Measurements from ENCODE around the gene ACAP3. TPM values are rescaled to one million over a fixed set of nuclear protein-coding genes. Genes with fewer than 3 reads are reported as not detected.

Gene ACAP3
- total RNA-seq, 1 donor from 2014 or later, result 97.3 TPM

- H3K27ac Mint-ChIP-seq, result no peak overlapping the region
- H3K27me3 Mint-ChIP-seq (ENCODE audit: low read depth), result no peaks in the 10 kb centered on the region
- H3K4me1 Mint-ChIP-seq, result no peaks in the 10 kb centered on the region
- DNase-seq (ENCODE audit: low spot score in 2 of 2, unreplicated experiment in 2 of 2), result no peak
- no peak overlapping the region for H3K4me3 Mint-ChIP-seq
- H3K36me3 Mint-ChIP-seq, result peaks cover 18% of the 10 kb centered on the region
- TF ChIP-seq CTCF (IDR thresholded peaks at IDR 0.05; ENCODE audit: unreplicated experiment), result no peak
- H3K9me3 Mint-ChIP-seq, result no peaks in the 10 kb centered on the region
These were observed 30.0 kb upstream of the ACAP3 start for GRCh38 chr1:1337793-1338147.

DNA sequence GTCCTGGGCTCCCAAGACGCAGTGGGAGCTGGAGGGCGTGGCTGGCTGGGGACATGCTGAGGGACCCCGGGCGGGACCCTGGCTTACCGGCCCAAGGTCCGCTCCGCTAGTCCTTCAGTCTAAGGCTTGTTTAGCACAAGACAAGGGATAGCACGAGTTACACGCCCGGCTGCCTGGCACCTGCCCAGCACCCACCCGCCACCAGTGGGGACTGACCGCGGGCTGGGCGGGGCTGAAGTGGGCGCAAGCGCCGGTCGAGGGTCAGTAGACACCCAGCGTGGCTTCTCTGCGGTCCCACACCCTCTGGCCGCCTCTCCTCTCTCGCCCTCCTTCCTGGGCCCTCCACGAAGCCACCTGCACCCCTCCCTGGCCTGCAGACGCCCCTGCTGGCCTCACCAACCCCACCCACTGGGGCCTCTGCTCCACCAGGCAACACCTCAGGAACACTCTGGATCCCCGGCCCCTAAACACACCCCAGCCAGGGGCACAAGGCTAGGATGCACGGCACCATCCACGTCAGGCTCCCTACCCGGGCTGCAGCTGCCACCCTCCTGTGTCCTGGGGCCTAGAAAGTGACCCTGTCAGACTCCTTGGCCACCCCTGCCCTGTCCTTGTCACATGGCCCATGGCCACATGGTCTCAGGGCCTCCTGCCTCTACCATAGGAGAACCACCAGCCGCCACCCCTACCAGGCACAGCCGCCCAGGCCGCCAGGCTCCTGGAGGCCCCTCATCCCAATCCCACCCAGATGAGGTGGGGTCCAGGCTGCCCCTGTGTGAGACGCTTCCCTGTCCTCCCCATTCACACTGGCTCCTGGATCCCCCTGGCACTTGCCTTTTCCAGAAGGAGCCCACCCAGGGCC lies 29.4 kb upstream of the ACAP3 start:
- H3K4me3 Mint-ChIP-seq, result no peak overlapping the region
- no peak overlapping the region for H3K27ac Mint-ChIP-seq
- H3K27me3 Mint-ChIP-seq (ENCODE audit: low read depth), result no peaks in the 10 kb centered on the region
- peaks cover 18% of the 10 kb centered on the region for H3K36me3 Mint-ChIP-seq
- H3K9me3 Mint-ChIP-seq, result no peaks in the 10 kb centered on the region
- TF ChIP-seq CTCF (IDR thresholded peaks at IDR 0.05; ENCODE audit: unreplicated experiment), result no peak
- H3K4me1 Mint-ChIP-seq, result no peaks in the 10 kb centered on the region
- no peak for DNase-seq (ENCODE audit: low spot score in 2 of 2, unreplicated experiment in 2 of 2)

GRCh38 chr1:1336446-1336845 lies 28.7 kb upstream of the ACAP3 start:
- TF ChIP-seq CTCF (IDR thresholded peaks at IDR 0.05; ENCODE audit: unreplicated experiment), result no peak
- no peaks in the 10 kb centered on the region for H3K9me3 Mint-ChIP-seq
- no peak overlapping the region for H3K4me3 Mint-ChIP-seq
- no peaks in the 10 kb centered on the region for H3K27me3 Mint-ChIP-seq (ENCODE audit: low read depth)
- H3K27ac Mint-ChIP-seq, result no peak overlapping the region
- peaks cover 18% of the 10 kb centered on the region for H3K36me3 Mint-ChIP-seq
- no peaks in the 10 kb centered on the region for H3K4me1 Mint-ChIP-seq
- DNase-seq (ENCODE audit: low spot score in 2 of 2, unreplicated experiment in 2 of 2), result no peak

GRCh38 chr1:1335792-1336248 lies 28.1 kb upstream of the ACAP3 start:
- H3K4me1 Mint-ChIP-seq, result peaks cover 1% of the 10 kb centered on the region
- H3K9me3 Mint-ChIP-seq, result no peaks in the 10 kb centered on the region
- no peak overlapping the region for H3K4me3 Mint-ChIP-seq
- no peaks in the 10 kb centered on the region for H3K27me3 Mint-ChIP-seq (ENCODE audit: low read depth)
- TF ChIP-seq CTCF (IDR thresholded peaks at IDR 0.05; ENCODE audit: unreplicated experiment), result no peak
- H3K36me3 Mint-ChIP-seq, result peaks cover 13% of the 10 kb centered on the region
- DNase-seq (ENCODE audit: low spot score in 2 of 2, unreplicated experiment in 2 of 2), result no peak
- H3K27ac Mint-ChIP-seq, result no peak overlapping the region

DNA sequence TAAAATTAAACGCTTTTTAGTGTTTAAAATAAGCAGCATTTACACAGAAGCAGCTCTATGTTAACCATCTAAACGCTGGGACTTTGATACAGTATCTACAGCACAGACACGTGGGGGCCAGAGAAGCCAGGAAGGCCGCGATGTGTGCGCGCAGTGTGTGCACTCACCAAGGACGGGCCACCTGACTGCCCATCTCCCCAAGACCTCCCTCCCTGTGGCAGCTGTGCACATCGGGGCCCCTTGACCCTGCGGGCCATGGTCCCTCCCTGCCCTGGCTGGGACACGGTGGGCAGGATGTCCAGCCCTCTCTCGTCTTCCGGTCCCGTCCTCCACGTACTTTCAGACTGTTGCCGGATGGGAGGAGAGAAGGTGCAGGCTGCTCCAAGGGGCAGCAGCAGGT lies 27.6 kb upstream of the ACAP3 start:
- no peaks in the 10 kb centered on the region for H3K9me3 Mint-ChIP-seq
- no peak overlapping the region for H3K4me3 Mint-ChIP-seq
- DNase-seq (ENCODE audit: low spot score in 2 of 2, unreplicated experiment in 2 of 2), result no peak
- H3K27me3 Mint-ChIP-seq (ENCODE audit: low read depth), result no peaks in the 10 kb centered on the region
- TF ChIP-seq CTCF (IDR thresholded peaks at IDR 0.05; ENCODE audit: unreplicated experiment), result no peak
- peaks cover 7% of the 10 kb centered on the region for H3K36me3 Mint-ChIP-seq
- H3K4me1 Mint-ChIP-seq, result peaks cover 3% of the 10 kb centered on the region
- no peak overlapping the region for H3K27ac Mint-ChIP-seq
